ENCODE results near the gene PRR13. TPM values are rescaled to one million over a fixed set of nuclear protein-coding genes. Genes with fewer than 3 reads are reported as not detected.
A peak's percentile ranks its signal among the peaks of the same experiment; 100 is the strongest.

The PRR13 gene
- total and polyA plus RNA-seq, 9 of the 15 experiments (the other 6 are each of a cell fraction or from before 2014, with no cell fraction given): 117 to 835 (median 285) TPM

GRCh38 chr12:53441040-53441833, at the start of gene PRR13 (continued):
- TF ChIP-seq ZNF609 (CRISPR knock-in tag; IDR thresholded peaks at IDR 0.05; ENCODE audit: borderline replicate concordance) (no peak), BRCA1 (IDR thresholded peaks at IDR 0.05) (no peak), BRCA1 (CRISPR knock-in tag; IDR thresholded peaks at IDR 0.05) (no peak), FOSL1 (tag; conservative IDR thresholded peaks at IDR 0.05) (peak; percentile 60), TAF15 (IDR thresholded peaks at IDR 0.05; ENCODE audit: low read depth, low read length) (no peak), MYNN (IDR thresholded peaks at IDR 0.05) (no peak), MYNN (CRISPR knock-in tag; IDR thresholded peaks at IDR 0.05) (no peak), PHF8 (IDR thresholded peaks at IDR 0.05; ENCODE audit: borderline replicate concordance, low read length) (peak; percentile 72), YY1 (IDR thresholded peaks at IDR 0.05; ENCODE audit: borderline replicate concordance in 1 of 3, control insufficient read depth in 1 of 3, extremely low read depth in 1 of 3, insufficient read depth in 3 of 3, insufficient read length in 1 of 3, insufficient replicate concordance in 2 of 3, low read depth in 1 of 3, low read length in 2 of 3) (peak in 2 of 3 experiments; percentile 10 to 30), KDM5B (IDR thresholded peaks at IDR 0.05; ENCODE audit: insufficient replicate concordance, low read depth, low read length) (peak; percentile 77), IRF2 (CRISPR knock-in tag; IDR thresholded peaks at IDR 0.05) (no peak), BRD9 (IDR thresholded peaks at IDR 0.05; ENCODE audit: low read depth, partially characterized antibody) (peak; percentile 95), PHTF2 (CRISPR knock-in tag; IDR thresholded peaks at IDR 0.05) (peak; percentile 53; the same call in 1 of the 2 replicates), RAD51 (IDR thresholded peaks at IDR 0.05; ENCODE audit: borderline replicate concordance, low read depth) (0 out of 2 replicates have a peak, but pooled peaks have one; percentile 28)
- TF ChIP-seq, protein P1, sequence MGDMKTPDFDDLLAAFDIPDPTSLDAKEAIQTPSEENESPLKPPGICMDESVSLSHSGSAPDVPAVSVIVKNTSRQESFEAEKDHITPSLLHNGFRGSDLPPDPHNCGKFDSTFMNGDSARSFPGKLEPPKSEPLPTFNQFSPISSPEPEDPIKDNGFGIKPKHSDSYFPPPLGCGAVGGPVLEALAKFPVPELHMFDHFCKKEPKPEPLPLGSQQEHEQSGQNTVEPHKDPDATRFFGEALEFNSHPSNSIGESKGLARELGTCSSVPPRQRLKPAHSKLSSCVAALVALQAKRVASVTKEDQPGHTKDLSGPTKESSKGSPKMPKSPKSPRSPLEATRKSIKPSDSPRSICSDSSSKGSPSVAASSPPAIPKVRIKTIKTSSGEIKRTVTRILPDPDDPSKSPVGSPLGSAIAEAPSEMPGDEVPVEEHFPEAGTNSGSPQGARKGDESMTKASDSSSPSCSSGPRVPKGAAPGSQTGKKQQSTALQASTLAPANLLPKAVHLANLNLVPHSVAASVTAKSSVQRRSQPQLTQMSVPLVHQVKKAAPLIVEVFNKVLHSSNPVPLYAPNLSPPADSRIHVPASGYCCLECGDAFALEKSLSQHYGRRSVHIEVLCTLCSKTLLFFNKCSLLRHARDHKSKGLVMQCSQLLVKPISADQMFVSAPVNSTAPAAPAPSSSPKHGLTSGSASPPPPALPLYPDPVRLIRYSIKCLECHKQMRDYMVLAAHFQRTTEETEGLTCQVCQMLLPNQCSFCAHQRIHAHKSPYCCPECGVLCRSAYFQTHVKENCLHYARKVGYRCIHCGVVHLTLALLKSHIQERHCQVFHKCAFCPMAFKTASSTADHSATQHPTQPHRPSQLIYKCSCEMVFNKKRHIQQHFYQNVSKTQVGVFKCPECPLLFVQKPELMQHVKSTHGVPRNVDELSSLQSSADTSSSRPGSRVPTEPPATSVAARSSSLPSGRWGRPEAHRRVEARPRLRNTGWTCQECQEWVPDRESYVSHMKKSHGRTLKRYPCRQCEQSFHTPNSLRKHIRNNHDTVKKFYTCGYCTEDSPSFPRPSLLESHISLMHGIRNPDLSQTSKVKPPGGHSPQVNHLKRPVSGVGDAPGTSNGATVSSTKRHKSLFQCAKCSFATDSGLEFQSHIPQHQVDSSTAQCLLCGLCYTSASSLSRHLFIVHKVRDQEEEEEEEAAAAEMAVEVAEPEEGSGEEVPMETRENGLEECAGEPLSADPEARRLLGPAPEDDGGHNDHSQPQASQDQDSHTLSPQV (IDR thresholded peaks at IDR 0.05): peak; percentile 80; the same call in 1 of the 2 replicates
- TF ChIP-seq, protein P2, sequence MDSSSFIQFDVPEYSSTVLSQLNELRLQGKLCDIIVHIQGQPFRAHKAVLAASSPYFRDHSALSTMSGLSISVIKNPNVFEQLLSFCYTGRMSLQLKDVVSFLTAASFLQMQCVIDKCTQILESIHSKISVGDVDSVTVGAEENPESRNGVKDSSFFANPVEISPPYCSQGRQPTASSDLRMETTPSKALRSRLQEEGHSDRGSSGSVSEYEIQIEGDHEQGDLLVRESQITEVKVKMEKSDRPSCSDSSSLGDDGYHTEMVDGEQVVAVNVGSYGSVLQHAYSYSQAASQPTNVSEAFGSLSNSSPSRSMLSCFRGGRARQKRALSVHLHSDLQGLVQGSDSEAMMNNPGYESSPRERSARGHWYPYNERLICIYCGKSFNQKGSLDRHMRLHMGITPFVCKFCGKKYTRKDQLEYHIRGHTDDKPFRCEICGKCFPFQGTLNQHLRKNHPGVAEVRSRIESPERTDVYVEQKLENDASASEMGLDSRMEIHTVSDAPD (CRISPR knock-in tag; IDR thresholded peaks at IDR 0.05): no peak

All from K562 (cell line).